Liver (tissue), 3 donors: ENCODE measurements around the gene RGS14.

Experiments used
- ATF3 ChIP-seq: IDR thresholded peaks from 2 replicates; pipeline ENCODE4 v1.6.1; 2016; ENCODE audit warnings: antibody characterized with exemption
- CTCF ChIP-seq: fragments of 150-350 bp; IDR thresholded peaks from 2 replicates; pipeline ENCODE4 v1.5.1; 2017; ENCODE audit warnings: improper control_type of control experiment, low read depth, low read length; ENCODE audit not compliant: missing input control
- EGR1 ChIP-seq, 2 donors: IDR thresholded peaks; 2 replicates each; pipeline ENCODE4 v1.6.1; 2016 to 2018; ENCODE audit warnings: antibody characterized with exemption in 2 of 2, low read depth in 2 of 2
- GABPA ChIP-seq, 2 donors: IDR thresholded peaks in 1 of 2; conservative IDR thresholded peaks in 1 of 2; 2 replicates each; pipeline ENCODE4 v1.6.1; 2016; ENCODE audit warnings: antibody characterized with exemption in 2 of 2, mild to moderate bottlenecking in 1 of 2, moderate library complexity in 1 of 2
- HNF4A ChIP-seq, 2 donors: conservative IDR thresholded peaks; 2 replicates each; pipeline ENCODE4 v1.6.1; 2016; ENCODE audit warnings: antibody characterized with exemption in 2 of 2, mild to moderate bottlenecking in 2 of 2
- MAX ChIP-seq: IDR thresholded peaks from 2 replicates; pipeline ENCODE4 v1.6.1; 2016; ENCODE audit warnings: antibody characterized with exemption
- NR2F2 ChIP-seq: IDR thresholded peaks from 2 replicates; pipeline ENCODE4 v1.6.1; 2016; ENCODE audit warnings: antibody characterized with exemption
- RAD21 ChIP-seq, 2 donors: IDR thresholded peaks; 2 replicates each; pipeline ENCODE4 v1.6.1; 2016; ENCODE audit warnings: antibody characterized with exemption in 2 of 2, mild to moderate bottlenecking in 2 of 2
- REST ChIP-seq: IDR thresholded peaks from 2 replicates; pipeline ENCODE4 v1.6.1; 2016; ENCODE audit warnings: antibody characterized with exemption, mild to moderate bottlenecking
- RXRA ChIP-seq, 2 donors: IDR thresholded peaks; 2 replicates each; pipeline ENCODE4 v1.6.1; 2017 to 2018; ENCODE audit warnings: antibody characterized with exemption in 2 of 2, mild to moderate bottlenecking in 1 of 2
- SP1 ChIP-seq: IDR thresholded peaks from 2 replicates; pipeline ENCODE4 v1.6.1; 2018; ENCODE audit warnings: antibody characterized with exemption, mild to moderate bottlenecking
- TAF1 ChIP-seq: conservative IDR thresholded peaks from 2 replicates; pipeline ENCODE4 v1.6.1; 2016; ENCODE audit warnings: antibody characterized with exemption, mild to moderate bottlenecking
- donor health status: healthy.
- donor health status: healthy.

GRCh38 chr5:177378884-177379883 is 21.5 kb downstream of the RGS14 start:
- no peak for TF ChIP-seq CTCF
- TF ChIP-seq MAX: peak; percentile 93
- peak in 1 of 2 donors; percentile 12 for TF ChIP-seq GABPA (IDR thresholded peaks at IDR 0.05 in 1 of 2, conservative IDR thresholded peaks at IDR 0.05 in 1 of 2)
- peak; percentile 91 for TF ChIP-seq TAF1
- peak in 1 of 2 donors; percentile 43 for TF ChIP-seq EGR1 (IDR thresholded peaks at IDR 0.05; ENCODE audit: low read depth in 2 of 2)
- TF ChIP-seq RXRA (IDR thresholded peaks at IDR 0.05): peak; percentile 89 to 91
- no peak for TF ChIP-seq ATF3
- peak; percentile 36 to 57 for TF ChIP-seq RAD21 (IDR thresholded peaks at IDR 0.05)
- peak; percentile 92 to 96 for TF ChIP-seq HNF4A (conservative IDR thresholded peaks at IDR 0.05)
- peak; percentile 96 for TF ChIP-seq SP1
- TF ChIP-seq REST: peak; percentile 89
- TF ChIP-seq NR2F2: peak; percentile 62
